Gastroesophageal sphincter (tissue), 4 donors: ENCODE data around the gene SH3GLB2. TPM values are rescaled to one million over a fixed set of nuclear protein-coding genes. Genes with fewer than 3 reads are reported as not detected.
A peak's percentile ranks its signal among the peaks of the same experiment; 100 is the strongest.

ENCODE experiments used
- ATAC-seq: fragments of 150-250 bp; one replicate; pipeline ENCODE4 v1.9.1; 2016; ENCODE audit warnings: mild to moderate bottlenecking, moderate library complexity
- H3K27ac ChIP-seq, 4 donors: fragments of 200-600 bp; sonication (generic) in 3 of 4; 1 replicate in 3 of 4; 2 replicates in 1 of 4; pipeline ENCODE4 v1.5.1; 2016 to 2019
- H3K27me3 ChIP-seq: fragments of 200-600 bp; sonication (generic); one replicate; pipeline ENCODE4 v1.5.1; 2019
- H3K36me3 ChIP-seq, 2 donors: fragments of 200-600 bp; sonication (generic); one replicate each; pipeline ENCODE4 v1.5.1; 2019; ENCODE audit warnings: control low read depth in 1 of 2
- H3K4me1 ChIP-seq, 3 donors: fragments of 200-600 bp; sonication (generic); 1 replicate in 2 of 3; 2 replicates in 1 of 3; pipeline ENCODE4 v1.5.1; 2016 to 2019; ENCODE audit warnings: control low read depth in 2 of 3
- H3K4me3 ChIP-seq, 2 donors: fragments of 200-600 bp; sonication (generic); one replicate each; pipeline ENCODE4 v1.5.1; 2019; ENCODE audit warnings: mild to moderate bottlenecking in 1 of 2, moderate library complexity in 1 of 2
- H3K9me3 ChIP-seq, 3 donors: fragments of 200-600 bp; sonication (generic); one replicate each; pipeline ENCODE4 v1.5.1; 2017 to 2019; ENCODE audit warnings: control low read depth in 2 of 3
- CTCF ChIP-seq, 4 experiments: fragments of 200-600 bp in 2 of 4; fragments of 450-650 bp in 2 of 4; sonication (generic) in 1 of 4; IDR thresholded peaks; one replicate each; pipeline ENCODE4 v1.5.1; 2017 to 2019; ENCODE audit warnings: antibody characterized with exemption in 4 of 4, mild to moderate bottlenecking in 2 of 4, moderate library complexity in 2 of 4
- EP300 ChIP-seq: sonication (generic); formaldehyde crosslinking; IDR thresholded peaks from one replicate; pipeline ENCODE4 v1.6.1; 2017; ENCODE audit warnings: antibody characterized with exemption, mild to moderate bottlenecking
- POLR2A ChIP-seq, 2 donors: fragments of 450-650 bp; IDR thresholded peaks; one replicate each; pipeline ENCODE4 v1.6.1; 2017; ENCODE audit warnings: antibody characterized with exemption in 2 of 2, mild to moderate bottlenecking in 2 of 2, moderate library complexity in 1 of 2
- POLR2AphosphoS5 ChIP-seq: sonication (generic); formaldehyde crosslinking; IDR thresholded peaks from one replicate; pipeline ENCODE4 v1.6.1; 2017; ENCODE audit warnings: antibody characterized with exemption
- WGBS, 2 donors: methylation state at CpG; one replicate each; pipeline ENCODE4 v1.1.5; 2018; ENCODE audit warnings: low coverage in 1 of 2; 5-methylcytosine and 5-hydroxymethylcytosine counted together
- total RNA-seq, 4 donors: library from RNA; depleted of rRNA; stranded (reverse); fragments of >200 nt; gene quantifications; one replicate each; pipeline ENCODE4 v1.1.0, GENCODE V29; 2016

SH3GLB2 gene
- total RNA-seq, 4 donors from 2014 or later, result 80.3 to 123 (median 83.6) TPM

DNA sequence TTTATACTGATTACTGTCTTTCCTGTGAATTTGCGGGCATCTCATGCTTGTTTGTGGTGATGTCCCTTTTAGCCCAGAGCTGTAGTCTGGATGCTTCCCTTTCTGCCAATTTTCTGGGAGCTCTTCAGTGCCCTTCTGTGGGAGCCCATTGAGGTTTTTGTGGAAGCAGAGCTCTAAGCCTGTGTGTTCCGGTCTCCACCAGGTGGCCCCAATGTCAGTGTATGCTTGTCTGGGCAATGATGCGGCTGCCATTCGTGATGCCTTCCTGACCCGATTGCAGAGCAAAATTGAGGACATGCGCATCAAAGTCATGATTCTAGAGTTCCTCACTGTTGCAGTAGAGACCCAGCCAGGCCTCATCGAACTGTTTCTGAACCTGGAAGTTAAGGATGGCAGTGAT, 35.1 kb downstream of the SH3GLB2 start:
- Histone ChIP-seq H3K9me3 (no peaks in the 10 kb centered on the region), H3K4me1 (no peaks in the 10 kb centered on the region), H3K4me3 (no peak overlapping the region), H3K27ac (no peak overlapping the region), H3K27me3 (no peaks in the 10 kb centered on the region), H3K36me3 (peaks cover 0 to 98% of the 10 kb centered on the region in 2 donors)
- no peak for TF ChIP-seq CTCF (IDR thresholded peaks at IDR 0.05)
- no peak for TF ChIP-seq POLR2AphosphoS5
- no peak for TF ChIP-seq POLR2A (IDR thresholded peaks at IDR 0.05)
- no peak for TF ChIP-seq EP300
- 100% methylated on average over 1 of the region's 7 CpGs; no CpG with 5 or more reads in 1 of the 2 donors for WGBS, 2 donors
- no peak for ATAC-seq

DNA sequence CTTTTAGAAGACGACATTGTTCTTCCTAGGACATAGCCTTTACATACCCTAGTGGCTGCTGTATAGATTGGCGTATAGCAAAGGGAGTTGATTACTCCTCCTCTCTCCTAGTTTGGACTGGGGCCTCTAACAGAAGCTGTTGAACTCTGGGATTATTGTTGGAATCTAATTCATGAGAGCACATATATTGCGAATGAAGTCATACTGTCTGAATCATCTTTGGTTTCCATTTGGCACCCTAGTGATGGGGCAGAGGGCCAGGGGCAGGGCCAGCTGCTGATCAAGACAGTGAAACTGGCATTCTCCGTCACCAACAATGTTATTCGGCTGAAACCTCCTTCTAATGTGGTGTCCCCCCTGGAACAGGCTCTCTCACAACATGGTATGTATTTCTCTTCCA, 40.3 kb downstream of the SH3GLB2 start:
- H3K27me3 ChIP-seq, result no peaks in the 10 kb centered on the region
- peak overlapping the region in 2 of 4 donors; percentile 41 to 52 for H3K27ac ChIP-seq
- TF ChIP-seq POLR2AphosphoS5 (peak; percentile 53), POLR2A (IDR thresholded peaks at IDR 0.05) (no peak)
- ATAC-seq, result no peak
- no peaks in the 10 kb centered on the region for H3K9me3 ChIP-seq
- peaks cover 0 to 98% of the 10 kb centered on the region in 2 donors for H3K36me3 ChIP-seq
- no peaks in the 10 kb centered on the region for H3K4me1 ChIP-seq
- WGBS, 2 donors, result 62 to 80% methylated on average over 3 of the region's 5 CpGs
- H3K4me3 ChIP-seq, result no peak overlapping the region

DNA sequence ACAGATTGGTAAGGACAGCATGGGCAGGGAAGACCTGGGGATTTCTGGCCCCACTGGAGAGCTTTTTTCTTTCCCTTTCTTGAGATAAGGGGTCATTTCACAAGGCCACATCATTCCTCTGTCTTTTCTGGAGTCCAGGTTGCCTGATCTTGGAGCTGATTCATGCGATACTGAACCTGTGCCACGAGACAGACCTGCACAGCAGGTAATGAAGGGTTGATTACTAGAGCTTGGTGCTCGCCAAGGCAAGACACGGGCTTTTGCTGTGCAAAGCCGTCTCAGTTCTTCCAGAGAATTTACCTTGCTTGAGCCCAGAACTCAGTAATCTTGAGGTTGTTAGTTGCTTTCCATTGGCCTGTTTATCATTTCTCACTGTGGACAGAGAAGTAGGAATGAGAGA, 41.5 kb downstream of the SH3GLB2 start:
- Histone ChIP-seq H3K4me3 (no peak overlapping the region), H3K36me3 (peaks cover 0 to 99% of the 10 kb centered on the region in 2 donors), H3K4me1 (no peaks in the 10 kb centered on the region), H3K27me3 (no peaks in the 10 kb centered on the region), H3K27ac (no peak overlapping the region), H3K9me3 (no peaks in the 10 kb centered on the region)
- WGBS, 2 donors, result 87 to 93% methylated on average over 4 to 5 of the region's 5 CpGs
- no peak for TF ChIP-seq POLR2A (IDR thresholded peaks at IDR 0.05)
- no peak for TF ChIP-seq POLR2AphosphoS5
- TF ChIP-seq EP300, result no peak
- TF ChIP-seq CTCF (IDR thresholded peaks at IDR 0.05), result no peak
- ATAC-seq, result no peak

GRCh38 chr9:128983536-128983935, 44.6 kb downstream of the SH3GLB2 start:
- ATAC-seq, result no peak
- Histone ChIP-seq H3K36me3 (peaks cover 0 to 99% of the 10 kb centered on the region in 2 donors), H3K4me3 (no peak overlapping the region), H3K9me3 (no peaks in the 10 kb centered on the region), H3K4me1 (no peaks in the 10 kb centered on the region), H3K27me3 (no peaks in the 10 kb centered on the region), H3K27ac (no peak overlapping the region)
- no peak for TF ChIP-seq POLR2AphosphoS5
- no peak for TF ChIP-seq CTCF (IDR thresholded peaks at IDR 0.05)
- TF ChIP-seq POLR2A (IDR thresholded peaks at IDR 0.05), result no peak
- no peak for TF ChIP-seq EP300
- 93 to 100% methylated on average over 3 to 7 of the region's 8 CpGs for WGBS, 2 donors

- H3K27me3 ChIP-seq, result no peaks in the 10 kb centered on the region
- WGBS, 2 donors, result 43 to 88% methylated on average over 1 to 3 of the region's 3 CpGs
- H3K36me3 ChIP-seq, result peaks cover 0 to 98% of the 10 kb centered on the region in 2 donors
Measured at GRCh38 chr9:128979111-128979510, 49.0 kb downstream of the SH3GLB2 start.

More at GRCh38 chr9:128979111-128979510, 49.0 kb downstream of the SH3GLB2 start:
- Histone ChIP-seq H3K27ac (no peak overlapping the region), H3K4me1 (no peaks in the 10 kb centered on the region), H3K9me3 (no peaks in the 10 kb centered on the region), H3K4me3 (no peak overlapping the region)
- TF ChIP-seq EP300, result no peak
- TF ChIP-seq CTCF (IDR thresholded peaks at IDR 0.05), result no peak
- TF ChIP-seq POLR2A (IDR thresholded peaks at IDR 0.05), result no peak
- no peak for TF ChIP-seq POLR2AphosphoS5
- no peak for ATAC-seq
